GM19238 (cell line): ENCODE data around the gene OR4K14.
"Not testable (repeated sequence)": the region's sequence is repeated elsewhere in the genome, so short reads cannot be mapped to it uniquely, and the experiment has no call there.

Source experiments
- DNase-seq: peaks from one replicate; pipeline ENCODE4 v3.0.0; 2011; ENCODE audit warnings: low spot score; ENCODE audit not compliant: insufficient read length

The OR4K14 gene, protein sequence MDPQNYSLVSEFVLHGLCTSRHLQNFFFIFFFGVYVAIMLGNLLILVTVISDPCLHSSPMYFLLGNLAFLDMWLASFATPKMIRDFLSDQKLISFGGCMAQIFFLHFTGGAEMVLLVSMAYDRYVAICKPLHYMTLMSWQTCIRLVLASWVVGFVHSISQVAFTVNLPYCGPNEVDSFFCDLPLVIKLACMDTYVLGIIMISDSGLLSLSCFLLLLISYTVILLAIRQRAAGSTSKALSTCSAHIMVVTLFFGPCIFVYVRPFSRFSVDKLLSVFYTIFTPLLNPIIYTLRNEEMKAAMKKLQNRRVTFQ

DNA sequence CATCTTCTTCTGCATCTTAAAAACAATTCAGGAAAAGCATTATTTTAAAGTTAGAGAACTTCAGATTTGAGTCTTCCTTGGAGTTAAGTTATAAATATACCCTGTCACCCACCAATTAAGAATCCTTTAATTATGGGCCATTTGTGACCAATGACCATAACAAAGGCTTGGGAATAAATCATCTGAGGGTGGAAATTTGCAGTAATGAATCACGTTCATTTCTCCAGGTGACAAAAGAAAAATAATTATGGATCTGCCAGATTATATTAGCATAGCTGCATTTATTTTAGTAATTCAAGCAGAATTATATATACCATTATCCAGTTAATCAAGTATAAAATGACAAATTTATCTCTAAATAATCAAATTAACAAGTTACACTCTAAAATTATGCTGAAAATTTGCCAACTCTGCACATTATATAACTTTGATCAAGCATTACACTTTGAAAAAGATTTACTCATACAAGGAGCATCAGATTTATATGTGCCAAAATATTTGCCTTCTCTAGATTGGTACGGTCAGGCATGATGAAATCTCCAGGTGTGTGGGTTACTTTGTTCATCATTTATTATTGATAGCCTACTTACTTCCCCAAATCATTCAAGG lies at the start of gene OR4K14:
Gene OR4K14 (minus strand): TSS at position 51 of the 609 bp plus-strand sequence. CDS start 4,114 bp downstream, outside the sequence.
- DNase-seq: no peak

DNA sequence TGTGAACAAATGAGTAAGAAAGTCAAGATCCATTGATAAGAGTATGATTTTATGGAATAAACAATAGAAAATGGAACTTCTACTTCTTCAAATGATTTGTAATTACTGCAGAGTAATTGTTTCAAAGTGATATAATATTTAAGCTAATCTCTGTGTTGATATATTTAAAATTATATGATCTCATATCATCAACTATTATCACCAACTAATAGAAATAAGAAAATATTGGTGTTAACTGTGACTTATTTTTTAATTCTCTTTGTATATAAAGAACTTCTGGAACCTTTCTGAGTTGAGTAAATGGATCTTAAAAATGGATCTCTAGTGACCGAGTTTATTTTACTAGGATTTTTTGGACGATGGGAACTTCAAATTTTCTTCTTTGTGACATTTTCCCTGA lies 40.6 kb upstream of the OR4K14 start, which contains the start of gene OR4L1:
Gene OR4L1 (plus strand): TSS at position 301 of the 400 bp plus-strand sequence. CDS start 0 bp downstream, at position 301.
- no peak for DNase-seq

DNA sequence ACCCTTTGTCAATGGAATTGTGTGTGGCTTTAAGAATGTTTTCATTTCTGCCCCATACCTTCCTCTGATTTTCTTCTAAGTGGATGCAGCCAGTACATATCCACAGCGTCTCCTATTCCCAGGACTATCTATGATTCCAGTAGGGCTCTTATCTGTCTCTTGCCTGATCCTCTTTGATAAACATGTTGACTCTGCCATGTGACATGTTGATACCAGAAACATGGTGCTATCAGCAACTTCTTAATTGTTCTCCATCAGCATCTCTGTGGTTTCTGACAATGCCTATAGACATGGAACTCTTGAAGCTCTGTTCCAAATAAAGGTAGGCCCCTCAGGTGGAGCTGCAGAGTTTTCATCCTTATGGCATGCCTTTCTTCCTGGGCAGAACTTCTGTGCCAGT lies 29.1 kb upstream of the OR4K14 start:
- DNase-seq: no peak

DNA sequence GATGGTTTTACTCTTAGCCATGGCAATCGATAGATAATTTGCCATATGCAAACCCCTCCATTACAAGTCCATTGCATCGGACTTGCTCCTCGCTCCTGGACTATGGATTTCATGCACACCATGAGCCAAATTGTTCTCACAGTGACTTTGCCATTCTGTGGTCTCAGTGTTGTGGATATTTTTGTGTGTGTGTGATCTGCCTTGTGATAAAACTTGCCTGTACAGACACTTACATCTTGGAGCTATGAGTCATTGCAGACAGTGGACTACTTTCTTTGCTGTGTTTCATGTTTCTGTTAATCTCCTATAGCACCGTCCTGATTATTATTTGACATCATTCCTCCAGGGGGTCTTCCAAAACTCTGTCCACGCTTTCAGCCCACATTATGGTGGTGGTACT lies 25.1 kb upstream of the OR4K14 start:
- DNase-seq: no peak

DNA sequence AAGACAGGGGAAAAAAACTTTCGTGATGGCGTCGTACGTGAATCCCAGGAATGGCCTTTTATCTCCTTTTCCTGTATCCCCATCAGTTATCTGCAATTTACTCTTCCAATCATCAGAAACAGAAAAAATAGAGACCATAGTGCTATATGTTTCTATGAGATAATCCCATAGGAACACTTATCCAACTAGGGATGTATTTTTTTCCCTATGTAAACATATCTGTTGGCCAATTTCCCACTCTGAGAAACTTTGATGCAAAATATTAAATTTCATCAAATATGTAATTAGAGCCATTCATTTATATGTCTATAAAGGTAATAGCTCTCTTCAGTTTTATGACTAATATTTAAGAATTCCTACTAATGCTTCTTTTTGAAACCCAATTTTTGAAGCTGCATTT lies 16.8 kb upstream of the OR4K14 start, which contains the start of gene OR4K13:
Gene OR4K13 (minus strand): TSS at position 101 of the 400 bp plus-strand sequence. CDS start 1,280 bp downstream, outside the sequence.
- no peak for DNase-seq

DNA sequence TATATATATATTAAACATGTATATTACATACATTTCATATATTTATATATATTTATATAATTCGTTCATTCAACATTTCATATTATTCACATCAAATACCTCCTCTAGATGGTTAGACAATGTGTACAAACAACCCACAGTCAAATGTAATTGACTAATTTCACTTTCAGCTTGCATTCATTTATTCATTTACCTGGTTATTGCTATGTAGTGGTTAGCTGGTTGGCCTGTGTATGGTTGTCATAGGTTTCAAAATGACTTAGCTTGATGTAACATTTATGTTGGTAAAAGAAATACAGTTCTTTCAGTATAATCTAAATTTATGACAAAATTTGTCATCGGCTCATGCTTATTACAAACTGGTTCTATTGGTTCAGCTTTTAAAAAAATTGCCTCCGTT lies 16.3 kb upstream of the OR4K14 start:
- DNase-seq: no peak

DNA sequence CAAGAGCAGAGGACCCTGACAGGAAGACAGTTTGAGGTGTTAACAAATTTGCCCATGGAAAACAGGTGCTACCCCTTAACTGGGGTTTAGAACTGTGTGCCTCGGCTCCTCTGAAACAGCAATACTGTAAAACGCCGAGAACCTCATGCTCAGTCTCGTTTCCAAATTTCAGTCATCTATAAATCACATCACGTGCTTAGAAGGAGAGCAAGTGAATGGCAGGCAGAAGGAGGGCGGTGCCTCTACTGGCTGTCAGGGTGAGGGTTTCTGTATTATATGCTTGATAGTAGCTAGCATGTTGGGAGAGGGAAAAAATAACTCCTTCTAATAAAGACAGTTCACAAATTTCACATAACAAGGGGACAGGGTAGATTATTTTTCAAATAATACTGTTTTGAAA lies 12.0 kb upstream of the OR4K14 start:
- no peak for DNase-seq

DNA sequence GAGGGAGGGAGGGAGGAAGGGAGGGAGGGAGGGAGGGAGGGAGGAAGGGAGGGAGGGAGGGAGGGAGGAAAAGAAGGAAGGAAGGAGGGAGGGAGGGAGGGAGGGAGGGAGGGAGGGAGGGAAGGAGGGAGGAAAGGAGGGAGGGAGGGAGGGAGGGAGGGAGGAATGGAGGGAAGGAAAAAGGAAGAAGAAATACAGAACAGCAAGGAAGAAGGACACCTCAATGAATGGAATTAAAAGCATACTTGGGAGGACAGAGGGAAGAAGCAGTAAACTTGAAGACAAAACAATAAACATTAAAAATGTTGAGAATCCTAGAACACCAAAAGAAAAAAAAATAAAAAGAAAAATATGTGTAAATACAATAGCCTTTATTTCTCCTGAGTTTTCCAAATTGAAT lies 11.0 kb downstream of the OR4K14 start:
- no peak for DNase-seq

DNA sequence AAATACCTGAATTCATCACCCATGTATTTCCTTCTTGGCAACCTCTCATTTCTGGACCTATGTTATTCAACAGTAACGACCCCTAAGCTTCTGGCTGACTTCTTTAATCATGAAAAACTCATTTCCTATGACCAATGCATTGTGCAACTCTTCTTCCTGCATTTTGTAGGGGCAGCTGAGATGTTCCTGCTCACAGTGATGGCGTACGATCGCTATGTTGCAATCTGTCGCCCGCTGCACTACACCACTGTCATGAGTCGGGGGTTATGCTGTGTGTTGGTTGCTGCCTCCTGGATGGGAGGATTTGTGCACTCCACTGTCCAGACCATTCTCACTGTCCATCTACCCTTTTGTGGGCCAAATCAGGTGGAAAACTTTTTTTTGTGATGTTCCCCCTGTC lies 16.8 kb downstream of the OR4K14 start:
- no peak for DNase-seq

DNA sequence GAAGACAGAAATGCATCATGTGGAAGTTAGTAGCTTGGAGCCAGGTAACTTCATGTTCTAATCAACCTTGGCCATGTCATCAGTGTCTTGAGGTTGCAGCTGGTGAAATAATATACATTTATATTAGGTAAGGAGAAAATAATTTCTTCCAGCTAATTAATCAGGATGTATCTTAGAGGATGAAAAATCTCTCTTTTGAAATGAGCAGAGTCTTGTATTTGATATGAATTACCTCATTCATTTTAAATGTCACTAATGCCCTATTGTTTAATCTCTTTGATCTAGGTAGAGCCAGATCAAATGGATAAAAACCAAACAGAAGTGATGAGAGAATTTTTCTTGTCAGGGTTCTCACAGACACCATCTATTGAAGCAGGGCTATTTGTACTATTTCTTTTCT lies 17.2 kb downstream of the OR4K14 start, which contains the start of gene OR4Q2:
Gene OR4Q2 (plus strand): TSS at position 301 of the 400 bp plus-strand sequence.
- DNase-seq: no peak

DNA sequence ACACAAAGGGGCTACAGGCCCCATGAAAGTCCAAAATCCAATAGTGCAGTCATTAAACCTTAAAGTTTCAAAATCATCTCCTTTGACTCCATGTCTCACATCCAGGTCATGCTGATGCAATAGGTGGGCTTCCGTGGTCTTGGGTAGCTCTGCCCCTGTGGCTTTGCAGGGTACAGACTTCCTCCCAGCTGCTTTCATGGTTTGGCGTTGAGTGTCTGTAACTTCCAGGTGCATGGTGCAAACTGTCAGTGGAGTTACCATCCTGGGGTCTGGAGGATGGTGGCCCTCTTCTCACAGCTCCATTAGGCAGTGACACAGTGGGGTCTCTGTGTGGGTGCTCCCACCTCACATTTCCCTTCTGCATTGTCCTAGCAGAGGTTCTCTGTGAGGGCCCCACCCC lies 25.7 kb downstream of the OR4K14 start:
- no peak for DNase-seq

DNA sequence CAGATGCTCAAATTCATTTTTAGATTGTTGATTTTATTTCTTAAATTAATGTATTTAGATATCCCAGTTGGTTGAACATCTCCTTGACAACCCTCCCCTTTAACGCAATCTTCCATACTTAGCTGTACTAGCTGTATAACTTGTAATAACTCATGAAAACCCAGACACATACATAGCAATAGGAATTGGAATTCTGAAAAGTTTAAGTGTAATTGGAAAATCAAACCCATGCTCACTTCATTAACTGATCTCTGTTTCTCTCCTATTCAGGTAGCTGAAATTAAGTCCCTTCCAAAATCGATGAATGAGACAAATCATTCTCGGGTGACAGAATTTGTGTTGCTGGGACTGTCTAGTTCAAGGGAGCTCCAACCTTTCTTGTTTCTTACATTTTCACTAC lies 43.8 kb downstream of the OR4K14 start, which contains the start of gene OR4K15:
Gene OR4K15 (plus strand): TSS at position 301 of the 400 bp plus-strand sequence. CDS start 0 bp downstream, at position 301.
- DNase-seq: no peak

DNA sequence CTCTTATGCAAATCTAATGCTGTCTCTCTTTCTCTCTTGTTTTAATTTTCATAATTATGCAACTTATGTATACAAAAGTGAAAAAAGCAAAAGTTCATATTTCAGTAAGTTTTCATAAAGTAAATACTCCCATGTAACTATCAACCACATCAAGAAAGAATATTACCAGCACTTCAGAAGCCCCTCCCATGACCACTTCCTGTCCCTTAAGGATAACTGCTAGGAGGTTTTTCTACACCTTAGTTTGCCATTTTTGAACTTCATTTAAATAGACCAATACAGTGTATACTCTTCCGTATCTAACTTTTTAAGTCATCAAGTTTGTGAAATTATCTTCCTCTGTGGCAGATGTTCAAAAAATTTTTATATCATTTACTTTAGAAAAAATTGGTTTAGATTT lies 44.3 kb downstream of the OR4K14 start:
- DNase-seq: no peak

DNA sequence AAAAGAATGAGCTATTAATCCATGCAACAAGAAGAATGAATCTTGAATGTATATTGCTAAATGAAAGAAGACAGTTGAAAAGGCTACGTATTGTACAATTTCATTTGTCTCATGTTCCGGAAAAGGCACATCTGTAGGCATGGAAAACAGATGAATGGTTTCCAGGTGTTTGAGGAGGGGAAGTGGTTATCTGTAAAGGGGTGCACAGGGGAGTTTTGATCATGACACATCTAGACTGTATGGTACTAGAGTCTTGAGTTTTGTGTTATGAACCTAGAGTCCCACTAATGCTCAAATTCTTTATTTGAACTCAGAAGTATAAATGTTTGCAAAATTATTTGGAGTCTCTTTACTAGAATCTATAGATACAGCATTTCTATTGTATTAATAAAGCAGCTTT lies 49.4 kb downstream of the OR4K14 start:
- DNase-seq: not testable (repeated sequence)
